UCSD-AML1 (cell line): Measurements from ENCODE around the gene RTP5.
"Not testable (repeated sequence)": the region's sequence is repeated elsewhere in the genome, so short reads cannot be mapped to it uniquely, and the experiment has no call there.

Experiments
- DNase-seq: peaks from one replicate; lab custom pipeline; 2025; ENCODE audit not compliant: unreplicated experiment; lab: John Stamatoyannopoulos, UW

RTP5 gene

GRCh38 chr2:241901500-241902351 lies 32.2 kb downstream of the RTP5 start:
- no peak for DNase-seq

- no peak for DNase-seq
Measured at GRCh38 chr2:241902357-241902991, 32.9 kb downstream of the RTP5 start.

GRCh38 chr2:241903121-241904010 lies 33.8 kb downstream of the RTP5 start:
- no peak for DNase-seq

- DNase-seq = no peak
Measured at GRCh38 chr2:241904011-241904718, 34.6 kb downstream of the RTP5 start.

GRCh38 chr2:241904791-241905710 lies 35.5 kb downstream of the RTP5 start:
- DNase-seq = no peak

- DNase-seq = no peak
Measured at GRCh38 chr2:241905716-241906377, 36.3 kb downstream of the RTP5 start.

- DNase-seq = not testable (repeated sequence)
Measured at GRCh38 chr2:241906378-241906770, 36.8 kb downstream of the RTP5 start.

GRCh38 chr2:241906826-241907570 lies 37.5 kb downstream of the RTP5 start:
- no peak for DNase-seq

GRCh38 chr2:241907831-241908230 lies 38.3 kb downstream of the RTP5 start:
- not testable (repeated sequence) for DNase-seq

GRCh38 chr2:241908686-241909420 lies 39.3 kb downstream of the RTP5 start:
- DNase-seq = no peak

GRCh38 chr2:241909769-241910168 lies 40.2 kb downstream of the RTP5 start:
- DNase-seq = no peak

- DNase-seq = no peak
Measured at GRCh38 chr2:241910604-241911520, 41.3 kb downstream of the RTP5 start.

GRCh38 chr2:241911551-241911950 lies 42.0 kb downstream of the RTP5 start:
- DNase-seq = no peak

- no peak for DNase-seq
Measured at GRCh38 chr2:241912021-241912555, 42.6 kb downstream of the RTP5 start.

- DNase-seq = no peak
Measured at GRCh38 chr2:241913703-241914102, 44.2 kb downstream of the RTP5 start.

GRCh38 chr2:241914542-241914941 lies 45.0 kb downstream of the RTP5 start:
- no peak for DNase-seq

- not testable (repeated sequence) for DNase-seq
Measured at GRCh38 chr2:241921631-241922030, 52.1 kb downstream of the RTP5 start.
